HepG2 (cell line): ENCODE data around the gene LZTS2. TPM values are rescaled to one million over a fixed set of nuclear protein-coding genes. Genes with fewer than 3 reads are reported as not detected.

Source experiments
- DNMT1 ChIP-seq: sonication (generic); formaldehyde crosslinking; IDR thresholded peaks from 2 replicates; pipeline ENCODE4 v1.5.1; 2020; ENCODE audit warnings: mild to moderate bottlenecking, missing genetic modification reagents
- JDP2 ChIP-seq: sonication (generic); formaldehyde crosslinking; IDR thresholded peaks from 2 replicates; pipeline ENCODE4 v1.8.1; 2022; ENCODE audit warnings: missing genetic modification reagents, borderline replicate concordance
- NBN ChIP-seq: fragments of 450-650 bp; conservative IDR thresholded peaks from 2 replicates; pipeline ENCODE4 v1.6.1; 2017
- POGZ ChIP-seq: sonication (generic); formaldehyde crosslinking; IDR thresholded peaks from 2 replicates; pipeline ENCODE4 v1.4.0; 2020; ENCODE audit warnings: mild to moderate bottlenecking, missing genetic modification reagents
- RAD21 ChIP-seq: fragments of 450-650 bp; formaldehyde crosslinking; IDR thresholded peaks from 2 replicates; pipeline ENCODE4 v1.5.0; 2020; ENCODE audit warnings: mild to moderate bottlenecking
- RBM39 ChIP-seq: fragments of 200-400 bp; formaldehyde crosslinking; IDR thresholded peaks from one replicate; pipeline ENCODE4 v1.6.1; 2018; ENCODE audit warnings: antibody characterized with exemption, mild to moderate bottlenecking, low read depth, low read length; ENCODE audit not compliant: poor library complexity, severe bottlenecking
- SCMH1 ChIP-seq: sonication (generic); formaldehyde crosslinking; IDR thresholded peaks from 2 replicates; pipeline ENCODE4 v1.9.0; 2021; ENCODE audit warnings: missing genetic modification reagents, mild to moderate bottlenecking, borderline replicate concordance
- SP1 ChIP-seq, 2 experiments: fragments of 450-650 bp in 1 of 2; sonication (generic) in 1 of 2; formaldehyde crosslinking in 1 of 2; IDR thresholded peaks; 2 replicates each; pipeline versions ENCODE4 v1.4.0 to v1.6.1; 2016 to 2020; ENCODE audit warnings: missing genetic modification reagents in 1 of 2
- SP4 ChIP-seq: sonication (generic); formaldehyde crosslinking; IDR thresholded peaks from 2 replicates; pipeline ENCODE4 v1.8.1; 2023; ENCODE audit warnings: mild to moderate bottlenecking, missing genetic modification reagents
- ZNF205 ChIP-seq: IDR thresholded peaks from 2 replicates; pipeline ENCODE4 v1.6.1; 2018; ENCODE audit warnings: missing biosample characterization, missing genetic modification reagents
- ZNF234 ChIP-seq: sonication (generic); formaldehyde crosslinking; conservative IDR thresholded peaks from 2 replicates; pipeline ENCODE4 v1.5.1; 2020; ENCODE audit warnings: mild to moderate bottlenecking, missing genetic modification reagents
- ZNF256 ChIP-seq: sonication (generic); formaldehyde crosslinking; conservative IDR thresholded peaks from 2 replicates; pipeline ENCODE4 v1.4.0; 2020; ENCODE audit warnings: missing genetic modification reagents
- ZNF292 ChIP-seq: sonication (generic); formaldehyde crosslinking; IDR thresholded peaks from 2 replicates; pipeline ENCODE4 v1.8.1; 2022; ENCODE audit warnings: mild to moderate bottlenecking, low read depth, missing genetic modification reagents, borderline replicate concordance
- ZSCAN20 ChIP-seq: sonication (generic); formaldehyde crosslinking; IDR thresholded peaks from 2 replicates; pipeline ENCODE4 v1.4.0; 2020; ENCODE audit warnings: missing genetic modification reagents, mild to moderate bottlenecking, borderline replicate concordance
- polyA plus RNA-seq, 8 experiments: library from polyadenylated mRNA; depleted of rRNA in 3 of 8; stranded (reverse) in 7 of 8; unstranded in 1 of 8; fragments of >200 nt; fragmentation: Illumina TruSeq in 4 of 8; extraction: Trizol in 4 of 8; gene quantifications; 2 replicates each; pipeline versions ENCODE4 v1.2.1 to v1.2.3, GENCODE V29; 2011 to 2016; ENCODE audit warnings: low read depth in 4 of 8, missing spikeins in 1 of 8, mixed read lengths in 1 of 8; ENCODE audit not compliant: insufficient read depth in 1 of 8
- total RNA-seq, 5 experiments: library from RNA; depleted of rRNA; stranded (reverse); fragments of >200 nt; fragmentation: Illumina TruSeq; extraction: Trizol; gene quantifications; 2 replicates each; pipeline ENCODE4 v1.2.3, GENCODE V29; 2016; ENCODE audit warnings: low read depth in 1 of 5
- TF ChIP-seq, protein P1 (sequence below): sonication (generic); formaldehyde crosslinking; IDR thresholded peaks from 2 replicates; pipeline ENCODE4 v1.8.1; 2023; ENCODE audit warnings: mild to moderate bottlenecking, inconsistent platforms, moderate library complexity, missing genetic modification reagents, borderline replicate concordance
- TF ChIP-seq, protein P2 (sequence below): IDR thresholded peaks from 2 replicates; pipeline ENCODE4 v1.6.1; 2016; ENCODE audit warnings: low read depth
- TF ChIP-seq, protein P3 (sequence below): sonication (generic); formaldehyde crosslinking; IDR thresholded peaks from 2 replicates; pipeline ENCODE4 v1.5.1; 2020; ENCODE audit warnings: mild to moderate bottlenecking, missing genetic modification reagents, moderate library complexity
- TF ChIP-seq, protein P4 (sequence below): sonication (generic); formaldehyde crosslinking; conservative IDR thresholded peaks from 2 replicates; pipeline ENCODE4 v1.5.0; 2020; ENCODE audit warnings: missing genetic modification reagents
- TF ChIP-seq, protein P5 (sequence below): sonication (generic); formaldehyde crosslinking; IDR thresholded peaks from 2 replicates; pipeline ENCODE4 v1.5.0; 2020; ENCODE audit warnings: mild to moderate bottlenecking, missing genetic modification reagents

LZTS2 gene
- total and polyA plus RNA-seq, 2 of the 13 experiments (the other 11 are each of a cell fraction or from before 2014, with no cell fraction given), result 43.6 to 65.6 TPM

DNA sequence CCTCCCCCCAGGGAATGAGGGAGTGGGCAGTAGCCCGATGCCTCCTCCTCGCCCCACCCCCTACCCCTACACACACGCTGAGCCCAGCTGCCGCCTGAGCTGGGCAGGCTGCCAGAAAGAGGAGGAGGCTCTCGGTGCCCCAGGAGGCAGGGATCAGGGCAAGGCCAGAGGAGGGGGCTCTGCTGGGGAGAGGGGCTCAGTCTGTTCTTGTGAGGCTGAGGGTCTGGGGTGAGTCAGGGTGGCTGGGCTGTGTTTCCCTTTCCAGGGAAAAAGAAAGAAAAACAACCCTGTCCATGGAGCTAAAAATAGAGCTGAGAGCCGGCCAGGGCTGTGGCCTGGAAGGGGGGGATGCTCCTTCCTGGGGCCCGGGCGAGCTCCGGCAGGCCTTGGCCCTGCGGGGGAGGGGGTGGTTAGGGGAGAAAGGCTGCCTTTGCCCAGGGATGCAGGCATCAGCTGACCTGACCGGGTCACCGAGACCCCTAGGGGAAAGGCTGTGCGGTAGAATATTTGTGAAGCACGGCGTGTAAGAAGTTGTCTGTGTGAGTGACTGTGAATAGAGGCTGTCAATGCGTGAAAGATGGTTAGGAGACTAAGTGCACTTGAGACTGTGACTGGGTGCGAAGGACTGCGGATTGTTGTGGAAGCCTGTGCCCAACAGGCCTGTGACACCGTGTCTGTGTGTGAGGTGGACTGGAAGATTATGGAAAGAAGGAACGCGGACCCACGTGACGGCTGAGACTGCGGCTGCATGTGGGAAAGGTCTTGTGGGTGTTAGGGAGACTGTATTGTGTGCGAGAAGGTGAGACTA lies 1.2 kb upstream of the LZTS2 start (continued):
- TF ChIP-seq, protein P1, sequence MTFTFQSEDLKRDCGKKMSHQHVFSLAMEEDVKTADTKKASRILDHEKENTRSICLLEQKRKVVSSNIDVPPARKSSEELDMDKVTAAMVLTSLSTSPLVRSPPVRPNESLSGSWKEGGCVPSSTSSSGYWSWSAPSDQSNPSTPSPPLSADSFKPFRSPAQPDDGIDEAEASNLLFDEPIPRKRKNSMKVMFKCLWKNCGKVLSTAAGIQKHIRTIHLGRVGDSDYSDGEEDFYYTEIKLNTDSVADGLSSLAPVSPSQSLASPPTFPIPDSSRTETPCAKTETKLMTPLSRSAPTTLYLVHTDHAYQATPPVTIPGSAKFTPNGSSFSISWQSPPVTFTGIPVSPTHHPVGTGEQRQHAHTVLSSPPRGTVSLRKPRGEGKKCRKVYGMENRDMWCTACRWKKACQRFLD (CRISPR knock-in tag), result no peak; the same call in 1 of the 2 replicates
- TF ChIP-seq ZSCAN20, result 0 out of 2 replicates have a peak, but pooled peaks have one; percentile 5
- TF ChIP-seq, protein P2, sequence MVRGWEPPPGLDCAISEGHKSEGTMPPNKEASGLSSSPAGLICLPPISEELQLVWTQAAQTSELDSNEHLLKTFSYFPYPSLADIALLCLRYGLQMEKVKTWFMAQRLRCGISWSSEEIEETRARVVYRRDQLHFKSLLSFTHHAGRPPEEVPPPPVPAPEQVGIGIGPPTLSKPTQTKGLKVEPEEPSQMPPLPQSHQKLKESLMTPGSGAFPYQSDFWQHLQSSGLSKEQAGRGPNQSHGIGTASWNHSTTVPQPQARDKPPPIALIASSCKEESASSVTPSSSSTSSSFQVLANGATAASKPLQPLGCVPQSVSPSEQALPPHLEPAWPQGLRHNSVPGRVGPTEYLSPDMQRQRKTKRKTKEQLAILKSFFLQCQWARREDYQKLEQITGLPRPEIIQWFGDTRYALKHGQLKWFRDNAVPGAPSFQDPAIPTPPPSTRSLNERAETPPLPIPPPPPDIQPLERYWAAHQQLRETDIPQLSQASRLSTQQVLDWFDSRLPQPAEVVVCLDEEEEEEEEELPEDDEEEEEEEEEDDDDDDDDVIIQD (CRISPR knock-in tag), result no peak
- TF ChIP-seq, protein P3, sequence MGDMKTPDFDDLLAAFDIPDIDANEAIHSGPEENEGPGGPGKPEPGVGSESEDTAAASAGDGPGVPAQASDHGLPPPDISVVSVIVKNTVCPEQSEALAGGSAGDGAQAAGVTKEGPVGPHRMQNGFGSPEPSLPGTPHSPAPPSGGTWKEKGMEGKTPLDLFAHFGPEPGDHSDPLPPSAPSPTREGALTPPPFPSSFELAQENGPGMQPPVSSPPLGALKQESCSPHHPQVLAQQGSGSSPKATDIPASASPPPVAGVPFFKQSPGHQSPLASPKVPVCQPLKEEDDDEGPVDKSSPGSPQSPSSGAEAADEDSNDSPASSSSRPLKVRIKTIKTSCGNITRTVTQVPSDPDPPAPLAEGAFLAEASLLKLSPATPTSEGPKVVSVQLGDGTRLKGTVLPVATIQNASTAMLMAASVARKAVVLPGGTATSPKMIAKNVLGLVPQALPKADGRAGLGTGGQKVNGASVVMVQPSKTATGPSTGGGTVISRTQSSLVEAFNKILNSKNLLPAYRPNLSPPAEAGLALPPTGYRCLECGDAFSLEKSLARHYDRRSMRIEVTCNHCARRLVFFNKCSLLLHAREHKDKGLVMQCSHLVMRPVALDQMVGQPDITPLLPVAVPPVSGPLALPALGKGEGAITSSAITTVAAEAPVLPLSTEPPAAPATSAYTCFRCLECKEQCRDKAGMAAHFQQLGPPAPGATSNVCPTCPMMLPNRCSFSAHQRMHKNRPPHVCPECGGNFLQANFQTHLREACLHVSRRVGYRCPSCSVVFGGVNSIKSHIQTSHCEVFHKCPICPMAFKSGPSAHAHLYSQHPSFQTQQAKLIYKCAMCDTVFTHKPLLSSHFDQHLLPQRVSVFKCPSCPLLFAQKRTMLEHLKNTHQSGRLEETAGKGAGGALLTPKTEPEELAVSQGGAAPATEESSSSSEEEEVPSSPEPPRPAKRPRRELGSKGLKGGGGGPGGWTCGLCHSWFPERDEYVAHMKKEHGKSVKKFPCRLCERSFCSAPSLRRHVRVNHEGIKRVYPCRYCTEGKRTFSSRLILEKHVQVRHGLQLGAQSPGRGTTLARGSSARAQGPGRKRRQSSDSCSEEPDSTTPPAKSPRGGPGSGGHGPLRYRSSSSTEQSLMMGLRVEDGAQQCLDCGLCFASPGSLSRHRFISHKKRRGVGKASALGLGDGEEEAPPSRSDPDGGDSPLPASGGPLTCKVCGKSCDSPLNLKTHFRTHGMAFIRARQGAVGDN (CRISPR knock-in tag), result peak; percentile 17; the same call in 1 of the 2 replicates
- no peak for TF ChIP-seq SCMH1 (CRISPR knock-in tag)
- TF ChIP-seq SP4 (CRISPR knock-in tag), result no peak; the same call in 1 of the 2 replicates
- no peak for TF ChIP-seq RBM39
- no peak for TF ChIP-seq ZNF292
- TF ChIP-seq SP1 (IDR thresholded peaks at IDR 0.05), result no peak
- no peak; the same call in 1 of the 2 replicates for TF ChIP-seq SP1 (CRISPR knock-in tag; IDR thresholded peaks at IDR 0.05)
- no peak for TF ChIP-seq DNMT1 (CRISPR knock-in tag)
- TF ChIP-seq ZNF256, result no peak
- no peak for TF ChIP-seq NBN
- no peak for TF ChIP-seq JDP2 (CRISPR knock-in tag)
- no peak for TF ChIP-seq RAD21 (CRISPR knock-in tag)
- TF ChIP-seq, protein P4, sequence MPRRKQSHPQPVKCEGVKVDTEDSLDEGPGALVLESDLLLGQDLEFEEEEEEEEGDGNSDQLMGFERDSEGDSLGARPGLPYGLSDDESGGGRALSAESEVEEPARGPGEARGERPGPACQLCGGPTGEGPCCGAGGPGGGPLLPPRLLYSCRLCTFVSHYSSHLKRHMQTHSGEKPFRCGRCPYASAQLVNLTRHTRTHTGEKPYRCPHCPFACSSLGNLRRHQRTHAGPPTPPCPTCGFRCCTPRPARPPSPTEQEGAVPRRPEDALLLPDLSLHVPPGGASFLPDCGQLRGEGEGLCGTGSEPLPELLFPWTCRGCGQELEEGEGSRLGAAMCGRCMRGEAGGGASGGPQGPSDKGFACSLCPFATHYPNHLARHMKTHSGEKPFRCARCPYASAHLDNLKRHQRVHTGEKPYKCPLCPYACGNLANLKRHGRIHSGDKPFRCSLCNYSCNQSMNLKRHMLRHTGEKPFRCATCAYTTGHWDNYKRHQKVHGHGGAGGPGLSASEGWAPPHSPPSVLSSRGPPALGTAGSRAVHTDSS (CRISPR knock-in tag), result 0 out of 2 replicates have a peak, but pooled peaks have one; percentile 48
- no peak for TF ChIP-seq POGZ
- TF ChIP-seq ZNF234 (CRISPR knock-in tag), result no peak
- TF ChIP-seq, protein P5, sequence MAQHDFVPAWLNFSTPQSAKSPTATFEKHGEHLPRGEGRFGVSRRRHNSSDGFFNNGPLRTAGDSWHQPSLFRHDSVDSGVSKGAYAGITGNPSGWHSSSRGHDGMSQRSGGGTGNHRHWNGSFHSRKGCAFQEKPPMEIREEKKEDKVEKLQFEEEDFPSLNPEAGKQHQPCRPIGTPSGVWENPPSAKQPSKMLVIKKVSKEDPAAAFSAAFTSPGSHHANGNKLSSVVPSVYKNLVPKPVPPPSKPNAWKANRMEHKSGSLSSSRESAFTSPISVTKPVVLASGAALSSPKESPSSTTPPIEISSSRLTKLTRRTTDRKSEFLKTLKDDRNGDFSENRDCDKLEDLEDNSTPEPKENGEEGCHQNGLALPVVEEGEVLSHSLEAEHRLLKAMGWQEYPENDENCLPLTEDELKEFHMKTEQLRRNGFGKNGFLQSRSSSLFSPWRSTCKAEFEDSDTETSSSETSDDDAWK (CRISPR knock-in tag), result no peak
- TF ChIP-seq ZNF205, result no peak
